NCI-H524 (cell line): ENCODE measurements around the gene LDB2.

Experiments
- DNase-seq, 2 experiments: peaks; one replicate each; lab custom pipeline; 2025; lab: John Stamatoyannopoulos, UW

Gene LDB2

GRCh38 chr4:16721613-16722291 lies 176.7 kb downstream of the LDB2 start:
- no peak for DNase-seq

- no peak for DNase-seq
Observed at GRCh38 chr4:16720761-16721160, 177.7 kb downstream of the LDB2 start.

- no peak for DNase-seq
Observed at GRCh38 chr4:16717266-16717970, 181.0 kb downstream of the LDB2 start.

GRCh38 chr4:16715482-16715881 lies 183.0 kb downstream of the LDB2 start:
- no peak for DNase-seq

GRCh38 chr4:16714191-16714590 lies 184.3 kb downstream of the LDB2 start:
- DNase-seq: no peak

- DNase-seq: no peak
Observed at GRCh38 chr4:16713696-16714095, 184.7 kb downstream of the LDB2 start.

- DNase-seq: no peak
Observed at GRCh38 chr4:16713271-16713670, 185.2 kb downstream of the LDB2 start.

GRCh38 chr4:16710198-16710597 lies 188.2 kb downstream of the LDB2 start:
- DNase-seq: no peak

- DNase-seq: no peak
Observed at GRCh38 chr4:16707874-16708273, 190.6 kb downstream of the LDB2 start.

GRCh38 chr4:16706251-16706650 lies 192.2 kb downstream of the LDB2 start:
- DNase-seq: no peak

- DNase-seq: no peak
Observed at GRCh38 chr4:16705341-16705740, 193.1 kb downstream of the LDB2 start.

GRCh38 chr4:16704489-16704888 lies 194.0 kb downstream of the LDB2 start:
- no peak for DNase-seq

- DNase-seq: no peak
Observed at GRCh38 chr4:16695896-16696295, 202.5 kb downstream of the LDB2 start.

GRCh38 chr4:16694884-16695276 lies 203.6 kb downstream of the LDB2 start:
- DNase-seq: no peak

GRCh38 chr4:16694173-16694883 lies 204.1 kb downstream of the LDB2 start:
- no peak for DNase-seq

GRCh38 chr4:16693641-16694040 lies 204.8 kb downstream of the LDB2 start:
- no peak for DNase-seq

- no peak for DNase-seq
Observed at GRCh38 chr4:16692961-16693506, 205.4 kb downstream of the LDB2 start.

- no peak for DNase-seq
Observed at GRCh38 chr4:16692524-16692923, 205.9 kb downstream of the LDB2 start.

GRCh38 chr4:16692046-16692445 lies 206.4 kb downstream of the LDB2 start:
- DNase-seq: no peak

- DNase-seq: no peak
Observed at GRCh38 chr4:16691450-16691849, 207.0 kb downstream of the LDB2 start.

- DNase-seq: no peak
Observed at GRCh38 chr4:16687845-16688244, 210.6 kb downstream of the LDB2 start.

GRCh38 chr4:16687011-16687410 lies 211.4 kb downstream of the LDB2 start:
- DNase-seq: peak; percentile 7 to 42

GRCh38 chr4:16686195-16686594 lies 212.2 kb downstream of the LDB2 start:
- no peak for DNase-seq
